ENCODE results near the gene ARL6IP4. TPM values are rescaled to one million over a fixed set of nuclear protein-coding genes. Genes with fewer than 3 reads are reported as not detected.

Gene ARL6IP4
- polyA plus RNA-seq, 3 donors: 152 to 268 (median 167) TPM

DNA sequence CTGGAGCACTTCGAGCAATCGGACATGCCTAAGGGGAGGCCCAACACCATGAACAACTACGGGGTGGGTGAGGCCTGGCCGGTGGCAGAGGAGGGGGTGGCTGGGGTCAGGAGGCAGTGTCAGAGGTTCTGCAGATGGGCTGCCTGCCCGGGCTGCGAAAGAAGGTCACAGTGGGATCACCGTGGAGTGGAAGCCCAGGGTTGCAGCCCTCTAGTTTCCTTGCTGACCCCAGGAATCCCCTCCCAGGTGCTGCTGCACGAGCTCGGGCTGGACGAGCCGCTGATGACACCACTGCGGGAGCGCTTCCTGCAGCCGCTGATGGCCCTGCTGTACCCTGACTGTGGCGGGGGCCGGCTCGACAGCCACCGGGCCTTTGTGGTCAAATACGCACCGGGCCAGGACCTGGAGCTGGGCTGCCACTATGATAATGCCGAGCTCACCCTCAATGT, 1.9 kb upstream of the ARL6IP4 start:
- Mint-ChIP-seq H3K27ac (peak overlapping the region in 1 of 7 donors; percentile 55), H3K4me1 (peaks cover 59% of the 10 kb centered on the region), H3K9me3 (no peaks in the 10 kb centered on the region), H3K4me3 (no peak overlapping the region), H3K27me3 (ENCODE audit: low read depth in 3 of 3) (no peaks in the 10 kb centered on the region), H3K36me3 (peaks cover 13 to 29% of the 10 kb centered on the region in 2 donors)
- Histone ChIP-seq H4K20me1 (ENCODE audit: insufficient read depth, low read length) (peaks cover 42% of the 10 kb centered on the region), H3K9me3 (replicated peaks in 1 of 2; ENCODE audit: control insufficient read depth in 1 of 2, insufficient read depth in 1 of 2, low read length in 2 of 2) (no peaks in the 10 kb centered on the region), H3K9ac (ENCODE audit: insufficient read depth, low read length, poor library complexity, severe bottlenecking) (no peak overlapping the region), H3K79me2 (ENCODE audit: insufficient read depth, low read length) (peaks cover 73% of the 10 kb centered on the region), H3K4me1 (ENCODE audit: control insufficient read depth in 1 of 2, insufficient read depth in 2 of 2, low read length in 2 of 2) (peaks cover 60 to 69% of the 10 kb centered on the region in 2 donors), H2AFZ (ENCODE audit: insufficient read depth, low read depth, low read length, poor library complexity, severe bottlenecking) (no peak overlapping the region), H3K4me3 (replicated peaks in 1 of 3; ENCODE audit: low read depth in 2 of 3, low read length in 3 of 3) (no peak overlapping the region), H3K4me2 (replicated peaks; ENCODE audit: extremely low read depth, low read length, poor library complexity, severe bottlenecking) (no peak overlapping the region), H3K27ac (ENCODE audit: low read depth in 1 of 2, low read length in 2 of 2) (no peak overlapping the region), H3K36me3 (replicated peaks in 1 of 2; ENCODE audit: control insufficient read depth in 1 of 2, insufficient read depth in 2 of 2, low read length in 2 of 2) (peaks cover 15 to 25% of the 10 kb centered on the region in 2 donors), H3K27me3 (ENCODE audit: control insufficient read depth in 2 of 2, insufficient read depth in 2 of 2, low read length in 2 of 2) (no peaks in the 10 kb centered on the region)
- 95% methylated on average over 18 of the region's 21 CpGs for WGBS (ENCODE audit: insufficient coverage)
- intact Hi-C loops (cut with micrococcal nuclease): loop anchor here (5.0 to 10.0 kb wide), 3 partner anchors 254 to 386 kb away; partner anchors contain the start of genes MPHOSPH9 (in 2 of the 2), MTRFR (in 2 of the 2) and SBNO1 (in 1 of the 2)
- no peak for DNase-seq
- TF ChIP-seq, protein P1, sequence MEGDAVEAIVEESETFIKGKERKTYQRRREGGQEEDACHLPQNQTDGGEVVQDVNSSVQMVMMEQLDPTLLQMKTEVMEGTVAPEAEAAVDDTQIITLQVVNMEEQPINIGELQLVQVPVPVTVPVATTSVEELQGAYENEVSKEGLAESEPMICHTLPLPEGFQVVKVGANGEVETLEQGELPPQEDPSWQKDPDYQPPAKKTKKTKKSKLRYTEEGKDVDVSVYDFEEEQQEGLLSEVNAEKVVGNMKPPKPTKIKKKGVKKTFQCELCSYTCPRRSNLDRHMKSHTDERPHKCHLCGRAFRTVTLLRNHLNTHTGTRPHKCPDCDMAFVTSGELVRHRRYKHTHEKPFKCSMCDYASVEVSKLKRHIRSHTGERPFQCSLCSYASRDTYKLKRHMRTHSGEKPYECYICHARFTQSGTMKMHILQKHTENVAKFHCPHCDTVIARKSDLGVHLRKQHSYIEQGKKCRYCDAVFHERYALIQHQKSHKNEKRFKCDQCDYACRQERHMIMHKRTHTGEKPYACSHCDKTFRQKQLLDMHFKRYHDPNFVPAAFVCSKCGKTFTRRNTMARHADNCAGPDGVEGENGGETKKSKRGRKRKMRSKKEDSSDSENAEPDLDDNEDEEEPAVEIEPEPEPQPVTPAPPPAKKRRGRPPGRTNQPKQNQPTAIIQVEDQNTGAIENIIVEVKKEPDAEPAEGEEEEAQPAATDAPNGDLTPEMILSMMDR (IDR thresholded peaks at IDR 0.05): no peak

- H2AFZ ChIP-seq (ENCODE audit: insufficient read depth, low read depth, low read length, poor library complexity, severe bottlenecking): peak overlapping the region; percentile 93
Observed at GRCh38 chr12:122979001-122979907, 1.2 kb upstream of the ARL6IP4 start.

More at GRCh38 chr12:122979001-122979907, 1.2 kb upstream of the ARL6IP4 start:
- WGBS (ENCODE audit: insufficient coverage): 85% methylated on average over 26 of the region's 28 CpGs
- no peaks in the 10 kb centered on the region for H3K9me3 Mint-ChIP-seq
- TF ChIP-seq, protein P1 (IDR thresholded peaks at IDR 0.05): no peak
- peak overlapping the region in 2 of 7 donors; percentile 24 to 54 for H3K27ac Mint-ChIP-seq
- Histone ChIP-seq H3K4me2 (replicated peaks; ENCODE audit: extremely low read depth, low read length, poor library complexity, severe bottlenecking) (peak overlapping the region; percentile 91), H3K27ac (ENCODE audit: low read depth in 1 of 2, low read length in 2 of 2) (peak overlapping the region in 1 of 2 donors; percentile 83), H4K20me1 (ENCODE audit: insufficient read depth, low read length) (peaks cover 44% of the 10 kb centered on the region), H3K27me3 (ENCODE audit: control insufficient read depth in 2 of 2, insufficient read depth in 2 of 2, low read length in 2 of 2) (no peaks in the 10 kb centered on the region), H3K4me1 (ENCODE audit: control insufficient read depth in 1 of 2, insufficient read depth in 2 of 2, low read length in 2 of 2) (peaks cover 62 to 70% of the 10 kb centered on the region in 2 donors), H3K36me3 (replicated peaks in 1 of 2; ENCODE audit: control insufficient read depth in 1 of 2, insufficient read depth in 2 of 2, low read length in 2 of 2) (peaks cover 15 to 25% of the 10 kb centered on the region in 2 donors), H3K79me2 (ENCODE audit: insufficient read depth, low read length) (peaks cover 69% of the 10 kb centered on the region), H3K9ac (ENCODE audit: insufficient read depth, low read length, poor library complexity, severe bottlenecking) (no peak overlapping the region), H3K4me3 (replicated peaks in 1 of 3; ENCODE audit: low read depth in 2 of 3, low read length in 3 of 3) (peak overlapping the region in 2 of 3 experiments; percentile 87 to 90), H3K9me3 (replicated peaks in 1 of 2; ENCODE audit: control insufficient read depth in 1 of 2, insufficient read depth in 1 of 2, low read length in 2 of 2) (no peaks in the 10 kb centered on the region)
- H3K4me3 Mint-ChIP-seq: peak overlapping the region; percentile 89 to 91
- H3K4me1 Mint-ChIP-seq: peaks cover 59% of the 10 kb centered on the region
- peaks cover 13 to 29% of the 10 kb centered on the region in 2 donors for H3K36me3 Mint-ChIP-seq
- H3K27me3 Mint-ChIP-seq (ENCODE audit: low read depth in 3 of 3): no peaks in the 10 kb centered on the region
- intact Hi-C loops (cut with micrococcal nuclease): loop anchor here (5.0 to 10.0 kb wide), 3 partner anchors 253 to 386 kb away; partner anchors contain the start of genes MPHOSPH9 (in 2 of the 2), MTRFR (in 2 of the 2) and SBNO1 (in 1 of the 2)
- DNase-seq: no peak

Data from CD14-positive monocyte (primary cell).